Measurements from ENCODE around the gene IL2RG.

The IL2RG gene

GRCh38 chrX:71068044-71068918, 43.1 kb downstream of the IL2RG start, which contains the start of gene SNX12:
SNX12 (minus strand) TSS chrX:71068334; CDS start chrX:71068306, 28 bp downstream.
- peak; percentile 89 for DNase-seq (ENCODE audit: low spot score)
- TF ChIP-seq CTCF (IDR thresholded peaks at IDR 0.05; ENCODE audit: extremely low read depth, missing control alignments), result no peak

GRCh38 chrX:71067712-71068043, 43.7 kb downstream of the IL2RG start:
- DNase-seq (ENCODE audit: low spot score), result no peak
- no peak for TF ChIP-seq CTCF (IDR thresholded peaks at IDR 0.05; ENCODE audit: extremely low read depth, missing control alignments)

GRCh38 chrX:71067089-71067488, 44.3 kb downstream of the IL2RG start:
- DNase-seq (ENCODE audit: low spot score), result no peak
- no peak for TF ChIP-seq CTCF (IDR thresholded peaks at IDR 0.05; ENCODE audit: extremely low read depth, missing control alignments)

GRCh38 chrX:71060127-71060526, 51.2 kb downstream of the IL2RG start:
- TF ChIP-seq CTCF (IDR thresholded peaks at IDR 0.05; ENCODE audit: extremely low read depth, missing control alignments), result no peak
- no peak for DNase-seq (ENCODE audit: low spot score)

GRCh38 chrX:71057848-71058530, 53.4 kb downstream of the IL2RG start:
- DNase-seq (ENCODE audit: low spot score), result no peak
- no peak for TF ChIP-seq CTCF (IDR thresholded peaks at IDR 0.05; ENCODE audit: extremely low read depth, missing control alignments)

Measured in GM20000 (cell line).